Dedifferentiated amniotic fluid mesenchymal stem cell (primary cell): ENCODE measurements around the gene CDC27.
"Not testable (repeated sequence)": the region's sequence is repeated elsewhere in the genome, so short reads cannot be mapped to it uniquely, and the experiment has no call there.

Source experiments
- DNase-seq: peaks from one replicate; pipeline ENCODE4 v3.0.0-alpha.2; 2016; ENCODE audit errors: extremely low spot score

CDC27 gene

DNA sequence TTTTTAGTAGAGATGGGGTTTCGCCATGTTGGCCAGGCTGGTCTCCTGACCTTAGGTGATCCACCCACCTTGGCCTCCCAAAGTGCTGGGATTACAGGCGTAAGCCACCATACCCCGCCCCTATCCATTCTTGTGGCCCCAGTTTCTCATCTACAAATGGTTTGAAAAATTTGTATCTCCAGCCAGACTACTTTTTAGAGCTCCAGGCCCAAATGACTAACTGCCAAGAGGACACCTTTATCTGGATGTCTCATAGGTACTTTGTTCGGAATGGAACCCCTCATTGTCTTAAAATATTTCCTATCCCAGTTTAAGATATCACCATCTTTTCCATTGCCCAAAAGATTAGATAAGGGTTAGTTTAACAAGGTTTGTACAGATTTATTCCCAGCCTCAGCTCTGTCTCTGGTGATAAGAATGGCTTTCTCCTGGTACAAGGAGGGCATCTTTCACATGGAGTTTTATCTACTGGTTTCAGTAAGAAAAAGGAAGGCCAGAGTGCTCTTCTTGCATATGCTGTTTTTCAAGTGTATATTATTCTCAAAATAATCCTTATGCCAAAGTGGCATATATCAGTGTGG, 4.9 kb upstream of the CDC27 start:
- no peak for DNase-seq

DNA sequence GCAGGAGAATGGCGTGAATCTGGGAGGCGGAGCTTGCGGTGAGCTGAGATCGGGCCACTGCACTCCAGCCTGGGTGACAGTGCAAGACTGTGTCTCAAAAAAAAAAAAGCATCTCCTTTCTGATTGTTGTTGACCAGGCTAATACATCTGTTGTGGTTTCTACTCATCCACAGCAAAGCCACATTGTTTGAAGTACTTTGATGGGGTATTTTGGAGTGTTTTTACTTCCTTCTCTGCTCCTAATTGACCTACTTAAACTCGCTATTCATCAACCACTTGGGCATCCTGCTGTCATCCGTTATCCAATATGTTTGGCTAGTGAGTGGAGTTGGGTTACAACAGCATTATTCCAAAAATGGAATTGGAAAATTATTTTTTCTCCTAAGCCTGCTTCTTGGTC, 3.5 kb upstream of the CDC27 start:
- DNase-seq = no peak

DNA sequence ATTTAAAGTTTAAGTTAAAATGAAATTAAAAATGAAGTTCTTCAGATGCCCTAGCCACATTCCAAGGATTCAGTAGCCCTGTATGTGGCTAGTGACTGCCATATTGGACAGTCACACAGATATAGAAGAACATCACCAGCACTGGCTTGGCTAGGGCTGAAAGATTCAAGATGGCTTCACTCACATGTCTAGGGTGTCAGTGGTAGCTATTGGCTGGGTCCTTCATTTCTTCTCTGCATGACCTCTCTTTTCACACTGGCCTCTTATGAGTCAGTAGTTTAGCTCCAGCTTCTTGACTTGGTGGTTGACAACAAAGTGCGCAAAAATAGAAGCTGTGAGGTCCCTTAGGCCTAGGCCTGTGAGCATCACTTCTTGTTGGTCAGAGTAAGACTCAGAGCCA, 1.7 kb upstream of the CDC27 start:
- DNase-seq = no peak

DNA sequence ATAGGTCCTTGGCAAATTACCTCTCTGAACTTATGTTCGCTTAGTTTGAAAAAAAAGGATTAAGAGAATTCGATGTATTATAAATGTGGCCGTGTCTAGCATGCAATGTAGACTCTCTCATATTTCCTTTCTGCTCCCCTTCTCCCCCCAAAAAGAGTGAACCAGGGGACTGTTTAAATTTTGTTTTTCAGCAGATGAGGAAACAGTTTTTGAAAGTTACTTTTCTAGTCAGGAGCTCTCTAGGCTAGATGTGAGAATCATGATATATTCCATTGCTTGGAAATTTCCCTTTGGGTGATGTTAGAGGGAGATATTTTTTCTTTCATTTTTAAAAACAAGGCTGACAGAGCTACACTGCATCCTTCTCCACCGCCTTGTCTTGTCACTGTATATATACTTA, 1.1 kb upstream of the CDC27 start:
- no peak for DNase-seq

DNA sequence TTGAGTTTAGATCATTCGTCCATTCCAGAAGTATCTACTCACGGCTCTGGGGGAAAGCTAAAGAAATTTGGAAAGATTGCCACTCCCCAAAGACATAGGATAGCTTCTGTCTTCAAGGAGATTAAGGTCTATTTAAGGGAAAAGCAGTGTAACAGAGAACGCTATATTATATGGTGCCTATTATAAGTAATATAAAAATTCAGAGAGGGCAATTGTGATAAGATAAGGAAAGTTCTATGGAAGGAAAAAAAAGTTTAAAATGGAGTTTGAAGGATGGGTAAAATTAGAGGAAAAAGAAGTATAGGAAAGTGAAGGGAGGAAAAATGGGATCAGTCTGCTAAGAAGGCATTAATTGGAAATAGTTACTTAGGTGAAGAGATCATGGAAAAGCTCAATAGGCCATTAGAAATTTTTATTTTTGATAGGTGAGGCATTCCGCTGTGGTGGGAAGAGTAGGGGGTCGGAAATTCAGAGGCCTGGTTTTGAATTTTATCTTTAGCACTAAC, 690 bp upstream of the CDC27 start:
- no peak for DNase-seq

DNA sequence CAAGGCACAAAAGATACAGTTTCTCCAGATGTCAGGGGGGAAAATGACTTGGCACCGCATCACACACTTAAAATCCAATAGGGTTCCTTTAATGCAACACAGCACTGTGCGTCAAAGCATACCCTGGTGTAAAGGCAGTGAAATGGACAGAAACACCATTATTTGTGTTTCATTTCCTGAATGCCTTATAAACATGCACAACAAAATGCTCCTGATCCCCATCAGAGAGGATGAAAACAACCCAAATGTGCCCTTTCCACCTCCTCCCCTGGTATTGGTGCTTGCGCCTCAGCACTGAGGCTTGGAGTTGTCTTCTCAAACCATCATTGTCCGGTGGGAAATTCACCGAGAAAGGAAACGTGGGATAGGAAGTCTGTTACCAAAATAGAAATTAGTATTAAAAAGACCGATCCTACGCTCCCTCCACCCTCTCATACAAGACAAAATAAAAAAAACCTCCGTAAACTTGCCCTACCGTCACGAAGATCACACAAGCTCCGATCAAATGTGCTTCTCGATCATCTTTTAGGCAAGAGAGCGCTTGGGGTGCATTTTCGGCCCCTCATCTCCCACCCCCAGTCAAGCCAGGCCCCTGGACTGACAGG, 722 bp downstream of the CDC27 start:
- peak; percentile 62 for DNase-seq

DNA sequence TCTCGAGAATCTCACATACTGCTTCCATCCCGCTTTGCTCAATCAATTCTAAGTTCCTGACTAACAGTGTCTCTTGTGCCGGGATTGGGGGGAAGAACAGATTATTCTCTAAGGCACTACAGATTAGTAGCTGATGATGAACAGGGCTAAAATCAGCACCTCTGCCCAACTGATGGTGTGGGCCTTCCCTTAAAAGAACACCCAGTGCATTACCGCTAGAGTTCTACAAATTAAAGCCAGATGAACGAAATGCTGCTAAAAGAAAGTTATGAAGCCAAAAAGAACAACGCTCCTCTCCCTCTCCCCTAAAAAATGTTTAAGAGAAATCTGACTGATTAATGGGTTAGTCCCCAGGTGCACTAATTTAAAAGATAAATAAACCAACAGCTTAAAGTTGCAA, 4.4 kb downstream of the CDC27 start:
- DNase-seq = no peak

DNA sequence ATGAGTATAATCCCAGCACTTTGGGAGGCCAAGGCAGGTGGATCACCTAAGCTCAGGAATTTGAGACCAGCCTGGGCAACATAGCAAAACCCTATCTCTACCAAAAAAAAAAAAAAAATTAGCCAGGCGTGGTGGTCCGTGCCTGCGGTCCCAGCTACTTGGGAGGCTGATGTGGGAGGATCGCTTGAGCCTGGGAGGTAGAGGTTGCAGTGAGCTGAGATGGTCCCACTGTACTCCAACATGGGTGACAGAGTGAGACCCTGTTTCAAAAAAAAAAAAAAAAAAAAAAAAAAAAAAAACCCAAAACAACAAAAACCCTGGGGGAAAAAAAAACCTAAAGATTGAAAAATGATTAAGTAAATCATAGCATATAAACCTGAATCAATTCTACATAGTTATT, 8.1 kb downstream of the CDC27 start:
- DNase-seq = not testable (repeated sequence)

DNA sequence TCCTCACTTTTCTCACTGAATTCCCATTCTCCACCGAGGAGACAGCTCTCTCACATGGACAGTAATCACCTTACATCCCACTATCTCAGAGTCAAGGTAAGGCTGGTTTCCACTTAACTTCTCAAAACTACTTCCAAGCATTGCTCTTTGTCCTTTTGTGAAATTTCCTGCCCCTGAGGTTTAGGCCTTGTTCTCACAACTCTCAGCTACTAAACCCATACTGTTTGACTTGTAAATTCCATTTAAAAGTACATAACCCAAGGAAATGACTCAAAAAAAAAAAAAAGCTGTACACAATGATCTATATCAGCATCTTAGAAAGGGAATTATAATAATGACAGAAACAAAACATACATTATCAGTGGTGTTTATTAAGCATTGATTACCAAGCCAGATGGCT, 8.8 kb downstream of the CDC27 start:
- no peak for DNase-seq

DNA sequence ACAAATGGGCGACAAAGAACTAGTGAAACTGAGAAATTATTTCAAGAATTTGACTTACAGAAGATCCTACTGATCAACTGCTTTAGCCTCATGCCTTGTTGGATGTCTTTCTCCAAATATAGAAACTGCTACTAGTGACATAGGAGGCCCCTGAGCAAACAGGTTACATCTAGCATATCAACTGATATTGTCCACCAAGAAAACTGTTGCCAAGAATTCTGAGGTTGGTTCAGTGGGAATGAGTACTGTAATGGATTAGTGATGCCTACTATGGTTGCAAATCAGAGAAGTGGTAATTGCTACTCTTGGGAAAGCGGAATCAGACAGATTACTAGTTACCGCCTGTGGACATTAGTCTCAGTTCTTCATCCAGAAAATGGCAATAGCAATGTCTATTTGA, 10.0 kb downstream of the CDC27 start:
- no peak for DNase-seq

DNA sequence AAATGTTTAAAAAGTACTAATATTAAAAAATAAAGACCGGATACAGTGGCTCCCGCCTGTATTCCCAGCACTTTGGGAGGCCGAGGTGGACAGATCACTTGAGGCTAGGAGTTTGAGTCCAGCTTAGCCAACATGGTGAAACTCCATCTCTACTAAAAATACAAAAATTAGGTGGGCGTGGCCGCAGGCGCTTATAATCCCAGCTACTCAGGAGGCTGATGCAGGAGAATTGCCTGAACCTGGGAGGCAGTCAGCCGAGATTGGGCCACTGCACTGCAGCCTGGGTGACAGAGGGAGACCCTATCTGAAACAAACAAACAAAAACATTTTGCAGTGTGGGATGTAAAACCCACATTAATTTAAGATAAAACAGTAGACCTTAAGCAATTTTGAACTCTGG, 11.8 kb downstream of the CDC27 start:
- no peak for DNase-seq

DNA sequence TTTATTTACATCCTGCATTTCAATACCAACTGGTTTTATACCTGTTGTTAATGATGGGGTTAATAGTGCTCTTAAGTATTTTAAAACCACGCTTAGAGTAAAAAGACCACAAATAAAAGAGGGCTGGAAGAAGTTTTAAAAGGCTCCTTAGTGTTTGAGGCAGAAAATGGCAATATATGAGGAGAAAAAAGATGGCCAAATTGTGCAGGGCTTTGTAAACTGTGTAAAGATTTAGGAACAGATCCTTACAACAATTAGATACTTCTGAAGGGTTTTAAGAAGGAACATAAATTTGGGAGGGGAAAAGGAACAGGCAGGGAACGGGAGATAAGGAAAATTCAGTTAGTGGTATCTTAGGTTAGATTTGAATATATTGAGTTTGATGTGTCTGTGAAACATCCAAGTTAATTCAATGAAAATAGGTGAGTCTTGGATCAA, 12.7 kb downstream of the CDC27 start:
- no peak for DNase-seq

DNA sequence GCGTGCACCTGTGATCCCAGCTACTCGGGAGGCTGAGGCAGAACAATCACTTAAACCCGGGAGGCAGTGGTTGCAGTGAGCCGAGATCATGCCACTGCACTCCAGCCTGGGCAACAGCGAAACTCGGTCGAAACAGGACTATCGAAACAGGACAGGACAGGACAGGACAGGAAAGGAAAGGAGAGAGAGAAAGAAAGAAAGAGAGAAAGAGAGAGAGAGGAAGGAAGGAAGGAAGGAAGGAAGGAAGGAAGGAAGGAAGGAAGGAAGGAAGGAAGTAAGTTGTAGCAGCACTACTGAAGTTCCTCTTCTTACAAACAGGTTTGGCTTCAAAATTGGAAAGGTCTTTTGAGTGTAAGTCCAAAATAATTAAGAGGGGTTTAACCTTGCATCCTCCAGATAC, 14.3 kb downstream of the CDC27 start:
- DNase-seq = not testable (repeated sequence)

DNA sequence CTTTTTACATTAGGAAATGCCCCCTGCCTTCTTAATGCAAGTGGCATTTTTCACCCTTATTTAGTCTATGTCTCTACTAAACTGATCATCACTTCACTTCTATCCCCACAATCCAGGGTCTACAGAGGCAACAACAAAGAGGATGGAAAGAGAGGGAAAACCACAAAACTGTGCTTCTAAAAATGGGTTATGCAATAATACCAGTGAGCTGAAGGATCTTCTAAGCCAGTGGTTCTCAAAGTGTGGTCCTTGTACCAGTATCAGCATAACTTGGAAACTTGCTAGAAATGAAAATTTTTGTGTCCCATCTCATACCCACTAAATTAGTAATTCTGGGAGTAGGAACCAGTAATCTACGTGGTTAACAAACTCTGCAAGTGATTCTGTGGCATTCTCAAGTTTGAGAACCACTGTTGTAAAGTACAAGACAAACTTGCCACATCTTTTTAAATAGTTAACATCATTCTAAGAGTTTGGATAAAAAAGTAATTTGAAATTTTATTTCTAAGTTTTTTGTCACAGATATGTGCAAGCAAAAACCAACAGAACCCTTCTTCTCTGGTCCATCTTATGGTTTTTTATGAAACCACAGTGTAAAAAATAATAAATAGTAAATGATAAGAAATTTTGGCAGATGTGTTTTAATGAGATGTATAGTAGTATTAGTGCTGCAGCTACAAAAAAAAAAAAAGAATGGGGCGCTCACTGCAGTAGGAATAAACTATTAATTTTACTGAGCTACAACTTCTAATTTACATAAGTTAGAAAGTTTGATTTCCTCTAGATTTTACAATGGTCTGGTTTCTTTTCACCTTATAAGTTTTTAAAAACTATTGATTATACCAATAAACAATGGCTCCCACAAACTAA, 16.2 kb downstream of the CDC27 start:
- DNase-seq = no peak

DNA sequence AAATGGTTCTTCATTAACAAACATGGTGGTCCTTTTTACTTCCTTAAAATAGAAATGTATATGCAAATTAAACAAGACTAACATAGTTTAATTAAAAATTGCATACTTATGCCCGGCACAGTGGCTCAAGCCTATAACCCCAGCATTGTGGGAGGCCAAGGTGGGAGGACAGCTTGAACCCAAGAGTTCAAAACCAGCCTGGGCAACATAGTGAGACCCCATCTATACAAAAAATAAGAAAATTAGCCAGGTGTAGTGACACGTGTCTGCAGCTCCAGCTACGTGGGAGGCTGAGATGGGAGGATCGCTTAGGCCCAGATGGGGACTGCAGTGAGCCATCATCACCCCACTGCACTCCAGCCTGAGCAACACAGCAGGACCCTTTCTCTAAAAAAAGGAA, 18.4 kb downstream of the CDC27 start:
- DNase-seq = no peak

DNA sequence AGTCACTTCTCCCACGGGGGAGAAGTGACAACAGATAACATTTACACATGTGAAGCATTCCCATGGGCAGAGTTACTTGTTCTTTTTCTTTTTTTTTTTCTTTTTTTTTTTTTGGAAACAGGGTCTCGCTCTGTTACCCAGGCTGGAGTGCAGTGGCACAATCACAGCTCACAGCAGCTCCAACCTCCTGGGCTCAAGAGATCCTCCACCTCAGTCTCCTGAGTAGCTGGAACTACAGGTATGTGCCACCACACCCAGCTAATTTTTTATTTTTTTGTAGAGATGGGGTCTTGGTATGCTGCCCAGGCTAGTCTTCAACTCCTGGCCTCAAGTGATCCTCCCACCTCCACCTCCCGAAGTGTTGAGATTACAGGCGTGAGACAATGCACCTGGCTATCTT, 20.2 kb downstream of the CDC27 start:
- DNase-seq = not testable (repeated sequence)

DNA sequence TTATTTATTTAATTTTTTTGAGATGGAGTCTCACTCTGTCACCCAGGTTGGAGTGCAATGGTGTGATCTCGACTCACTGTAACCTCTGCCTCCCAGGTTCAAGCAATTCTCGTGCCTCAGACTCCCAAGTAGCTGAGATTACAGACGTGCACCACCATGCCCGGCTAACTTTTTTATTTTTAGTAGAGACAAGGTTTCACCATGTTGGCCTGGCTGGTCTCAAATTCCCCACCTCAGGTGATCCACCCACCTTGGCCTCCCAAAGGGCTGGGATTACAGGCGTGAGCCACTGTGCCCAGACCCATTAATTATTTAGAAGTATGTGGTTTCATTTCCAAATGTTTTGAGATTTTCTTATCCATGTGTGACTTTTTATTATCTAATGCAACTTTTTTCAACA, 22.2 kb downstream of the CDC27 start:
- not testable (repeated sequence) for DNase-seq

DNA sequence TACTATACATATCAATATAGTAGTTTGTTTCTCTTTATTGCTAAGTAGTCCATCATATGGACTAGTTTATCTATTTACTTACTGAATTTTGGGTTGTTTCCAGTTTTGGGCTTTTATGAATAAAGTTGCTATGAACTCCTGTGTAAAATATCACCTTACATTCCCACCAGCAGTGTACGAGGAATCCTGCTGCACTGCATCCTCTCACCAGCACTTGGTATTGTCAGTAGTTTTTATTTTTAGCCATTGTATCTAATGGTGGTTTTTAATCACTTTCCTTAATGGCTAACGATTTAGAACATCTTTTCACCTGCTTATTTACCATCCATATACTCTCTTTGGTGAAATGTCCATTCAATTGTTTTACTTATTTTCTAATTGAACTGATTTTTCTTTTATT, 24.0 kb downstream of the CDC27 start:
- DNase-seq = no peak

DNA sequence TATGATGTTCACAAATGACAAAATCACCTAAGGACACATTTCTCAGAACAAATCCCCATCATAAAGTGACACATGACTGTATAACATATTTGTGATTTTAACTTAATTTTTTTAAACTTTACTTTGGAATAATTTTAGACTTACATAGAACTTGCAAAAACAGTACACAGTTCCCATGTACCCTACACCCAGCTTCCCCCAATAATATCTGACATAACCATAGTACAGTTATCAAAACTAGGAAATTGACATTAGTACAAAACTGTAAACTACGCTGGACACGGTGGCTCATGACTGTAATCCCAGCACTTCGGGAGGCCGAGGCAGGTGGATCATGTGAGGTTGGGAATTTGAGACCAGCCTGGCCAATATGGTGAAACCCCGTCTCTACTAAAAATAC, 24.8 kb downstream of the CDC27 start:
- no peak for DNase-seq

DNA sequence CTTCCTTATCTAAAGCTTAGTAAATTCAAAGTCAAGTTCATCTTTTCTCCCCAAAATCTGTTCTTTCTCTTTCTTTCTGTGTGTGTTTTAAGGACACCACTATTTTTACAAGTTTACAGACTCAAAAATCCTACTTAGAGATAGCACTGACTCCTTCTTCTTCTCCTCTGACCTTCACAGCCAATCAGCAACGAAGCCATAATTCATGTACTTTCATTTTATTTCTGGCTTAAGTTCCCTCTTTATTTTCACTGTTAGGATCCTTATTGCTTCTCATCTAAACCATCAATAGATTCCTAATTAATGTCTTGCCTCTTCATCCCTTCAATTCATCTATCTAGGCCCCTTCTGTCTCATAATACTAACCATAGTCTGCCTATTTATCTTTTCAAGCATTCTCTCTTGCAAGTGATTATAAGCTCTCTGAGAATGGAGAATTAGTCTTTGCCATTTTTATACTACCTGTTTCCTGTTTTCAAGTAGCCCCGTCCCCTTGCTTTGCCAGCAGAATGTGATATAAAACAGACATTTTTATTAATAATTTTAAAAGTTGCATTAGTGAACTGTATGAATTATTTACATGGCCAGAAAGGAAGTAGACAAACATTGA, 27.0 kb downstream of the CDC27 start:
- no peak for DNase-seq

DNA sequence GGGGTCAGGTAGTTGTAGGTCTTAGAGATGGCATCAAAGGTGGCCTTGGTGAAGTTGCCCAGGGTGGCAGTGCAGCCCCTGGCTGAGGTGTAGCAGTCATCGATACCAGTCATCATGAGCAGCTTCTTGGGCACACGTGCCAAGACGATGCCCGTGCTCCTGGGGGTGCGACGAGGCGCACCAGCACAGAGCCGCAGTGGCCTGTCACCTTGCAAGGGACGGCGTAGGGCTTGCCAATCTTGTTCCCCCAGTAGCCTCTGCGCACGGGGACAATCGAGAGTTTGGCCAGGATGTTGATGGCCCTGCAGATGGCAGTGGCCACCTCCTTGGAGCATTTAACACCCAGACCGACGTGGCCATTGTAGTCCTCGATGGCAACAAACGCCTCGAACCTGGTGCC, 29.8 kb downstream of the CDC27 start:
- DNase-seq = no peak

DNA sequence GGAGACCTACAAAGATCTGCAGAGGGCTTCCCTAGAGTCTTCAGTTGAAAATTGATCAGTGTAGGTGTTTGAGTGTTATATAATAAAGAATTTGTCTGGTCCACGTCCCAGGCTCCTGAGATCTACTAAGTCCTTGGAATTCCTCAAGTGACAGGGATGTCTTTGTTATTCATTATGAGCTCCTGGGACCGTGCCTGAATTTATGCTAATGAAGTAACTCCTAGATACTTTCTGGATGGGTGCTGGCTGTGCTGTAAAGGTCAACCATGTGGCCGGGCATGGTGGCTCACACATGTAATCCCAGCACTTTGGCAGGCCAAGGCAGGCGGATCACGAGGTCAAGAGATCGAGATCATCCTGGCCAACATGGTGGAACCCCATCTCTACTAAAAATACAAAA, 43.7 kb downstream of the CDC27 start:
- no peak for DNase-seq

DNA sequence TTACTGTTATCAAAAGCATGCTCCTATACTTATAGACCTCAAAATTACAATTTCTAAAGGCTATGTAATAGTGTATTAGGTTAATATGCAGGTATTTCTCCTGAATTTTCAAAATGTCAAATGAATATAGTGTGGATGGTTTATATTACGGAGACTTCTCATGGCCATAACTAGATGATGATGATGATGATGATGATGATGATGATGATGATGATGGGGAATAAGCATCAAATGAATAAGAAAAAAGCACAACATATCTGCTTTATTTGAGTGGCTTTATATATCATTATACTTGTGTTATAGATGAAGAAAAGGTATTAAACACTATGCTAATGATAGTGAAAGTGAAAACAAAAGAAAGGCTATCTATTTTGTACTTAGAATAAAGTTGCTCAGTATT, 53.9 kb downstream of the CDC27 start:
- DNase-seq = no peak
